HAP-1 (cell line): Measurements from ENCODE around the gene GGCX.

Experiments
- DNase-seq, 2 experiments: peaks; one replicate each; pipeline ENCODE4 v3.0.0-alpha.2; 2016 to 2020; ENCODE audit warnings: low spot score in 2 of 2
- H3K27me3 ChIP-seq: fragments of 250-450 bp; sonication (Bioruptor Pico); 2 replicates; pipeline ENCODE4 v1.5.1; 2020; ENCODE audit warnings: low read depth, mild to moderate bottlenecking, moderate library complexity
- H3K36me3 ChIP-seq: fragments of 250-450 bp; sonication (Bioruptor Pico); replicated peaks from 2 replicates; pipeline ENCODE4 v1.5.1; 2020; ENCODE audit warnings: mild to moderate bottlenecking
- H3K4me1 ChIP-seq: fragments of 250-450 bp; sonication (Bioruptor Pico); 2 replicates; pipeline ENCODE4 v1.5.1; 2020; ENCODE audit warnings: mild to moderate bottlenecking
- H3K4me3 ChIP-seq: fragments of 250-450 bp; sonication (Bioruptor Pico); 2 replicates; pipeline ENCODE4 v1.5.1; 2020; ENCODE audit warnings: mild to moderate bottlenecking, moderate library complexity
- H3K9me3 ChIP-seq: fragments of 250-450 bp; sonication (Bioruptor Pico); 2 replicates; pipeline ENCODE4 v1.5.1; 2020; ENCODE audit warnings: mild to moderate bottlenecking, moderate library complexity
- in situ Hi-C: fragments of 300-500 bp; cut with MboI; formaldehyde crosslinking; loops from 3 replicates; pipeline ENCODE4 v1.14.3; 2020; ENCODE audit warnings: low sequenced_read_pairs, inconsistent platforms, mixed read lengths

Gene GGCX

DNA sequence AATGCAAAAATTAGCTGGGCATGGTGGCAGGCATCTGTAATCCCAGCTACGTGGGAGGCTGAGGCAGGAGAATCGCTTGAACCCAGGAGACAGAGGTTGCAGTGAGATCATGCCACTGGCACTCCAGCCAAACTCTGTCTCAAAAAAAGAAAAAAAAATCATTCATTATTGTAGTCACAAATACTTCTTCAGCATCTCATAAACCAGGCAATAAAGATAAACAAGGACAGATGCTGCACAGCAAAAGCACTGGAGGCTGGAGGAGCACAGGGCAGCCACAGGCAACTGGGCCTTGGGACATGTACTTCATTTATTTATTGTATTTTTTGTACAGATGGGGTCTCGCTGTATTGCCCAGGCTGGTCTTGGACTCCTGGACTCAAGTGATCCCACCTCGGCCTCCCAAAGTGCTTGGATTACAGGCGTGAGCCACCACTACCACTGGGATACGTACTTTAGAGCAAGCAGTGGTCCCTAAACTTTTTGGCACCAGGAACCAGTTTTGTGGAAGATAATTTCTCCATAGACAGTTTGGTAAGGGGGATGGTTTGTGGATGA, 39.1 kb downstream of the GGCX start:
- no peak for DNase-seq
- H3K36me3 ChIP-seq = no peaks in the 10 kb centered on the region
- peaks cover 14% of the 10 kb centered on the region for H3K4me1 ChIP-seq
- in situ Hi-C loops = no loop called here
- H3K4me3 ChIP-seq = no peak overlapping the region
- H3K27me3 ChIP-seq = no peaks in the 10 kb centered on the region
- H3K9me3 ChIP-seq = no peaks in the 10 kb centered on the region

DNA sequence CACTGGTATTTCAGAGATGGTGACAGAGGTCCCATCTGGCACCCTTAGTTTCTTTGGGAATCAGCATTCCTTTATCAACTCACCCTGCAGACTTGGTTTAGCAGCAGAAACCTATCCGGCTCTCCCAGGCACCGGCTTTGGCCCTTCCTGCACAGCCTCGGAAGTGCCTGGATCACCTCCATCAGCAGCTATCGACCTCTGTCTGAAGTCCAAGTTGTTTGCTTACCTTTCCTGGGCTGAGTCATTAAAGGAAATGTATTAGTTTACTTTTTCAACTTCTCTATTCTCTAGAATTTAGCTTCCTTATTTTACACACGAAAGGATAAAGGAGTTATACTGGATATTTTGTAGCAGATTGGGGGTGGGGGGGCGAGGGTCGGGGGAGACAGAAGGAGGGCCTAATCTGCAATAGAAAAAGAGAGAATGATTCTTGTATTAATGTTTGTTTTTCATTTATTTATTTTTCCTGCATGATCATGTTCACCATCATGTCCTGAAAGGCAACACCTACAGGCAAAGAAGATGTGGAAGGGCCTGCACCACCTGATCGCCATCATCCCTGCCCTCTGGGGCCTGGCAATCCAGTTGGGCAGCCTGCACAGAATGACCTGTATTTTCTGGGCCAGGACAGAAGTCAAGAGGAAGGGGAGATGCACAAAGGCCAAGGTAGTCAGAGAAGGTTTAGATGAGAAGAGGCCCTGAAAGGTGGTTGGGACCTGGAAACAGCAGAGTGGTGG, 44.5 kb downstream of the GGCX start:
- in situ Hi-C loops = no loop called here
- H3K4me1 ChIP-seq = no peaks in the 10 kb centered on the region

DNA sequence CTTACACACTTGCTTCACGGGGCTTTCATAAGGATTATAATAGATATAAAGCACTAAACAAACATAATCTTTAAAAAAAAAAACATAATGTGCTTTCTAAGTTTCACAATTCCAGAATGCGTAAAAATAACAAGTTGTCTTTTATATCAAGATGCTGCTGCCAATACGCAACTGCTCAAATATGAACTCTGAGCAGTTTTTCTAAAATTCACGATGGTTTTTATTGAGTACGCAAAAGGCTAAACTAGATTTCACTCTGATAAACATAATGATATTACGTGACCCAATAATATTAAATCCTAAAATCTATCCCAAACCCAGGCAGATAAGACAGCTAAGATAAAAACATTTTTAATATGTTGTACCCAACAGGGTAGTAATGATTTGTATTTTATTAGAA, 47.0 kb downstream of the GGCX start:
- H3K4me1 ChIP-seq = no peaks in the 10 kb centered on the region
- H3K27me3 ChIP-seq = no peaks in the 10 kb centered on the region
- in situ Hi-C loops = no loop called here
- no peaks in the 10 kb centered on the region for H3K9me3 ChIP-seq
- H3K4me3 ChIP-seq = no peak overlapping the region
- DNase-seq = no peak
- H3K36me3 ChIP-seq = no peaks in the 10 kb centered on the region

More for the DNA sequence above, 44.5 kb downstream of the GGCX start:
- no peak for DNase-seq
- Histone ChIP-seq H3K9me3 (no peaks in the 10 kb centered on the region), H3K36me3 (no peaks in the 10 kb centered on the region), H3K27me3 (no peaks in the 10 kb centered on the region), H3K4me3 (no peak overlapping the region)

DNA sequence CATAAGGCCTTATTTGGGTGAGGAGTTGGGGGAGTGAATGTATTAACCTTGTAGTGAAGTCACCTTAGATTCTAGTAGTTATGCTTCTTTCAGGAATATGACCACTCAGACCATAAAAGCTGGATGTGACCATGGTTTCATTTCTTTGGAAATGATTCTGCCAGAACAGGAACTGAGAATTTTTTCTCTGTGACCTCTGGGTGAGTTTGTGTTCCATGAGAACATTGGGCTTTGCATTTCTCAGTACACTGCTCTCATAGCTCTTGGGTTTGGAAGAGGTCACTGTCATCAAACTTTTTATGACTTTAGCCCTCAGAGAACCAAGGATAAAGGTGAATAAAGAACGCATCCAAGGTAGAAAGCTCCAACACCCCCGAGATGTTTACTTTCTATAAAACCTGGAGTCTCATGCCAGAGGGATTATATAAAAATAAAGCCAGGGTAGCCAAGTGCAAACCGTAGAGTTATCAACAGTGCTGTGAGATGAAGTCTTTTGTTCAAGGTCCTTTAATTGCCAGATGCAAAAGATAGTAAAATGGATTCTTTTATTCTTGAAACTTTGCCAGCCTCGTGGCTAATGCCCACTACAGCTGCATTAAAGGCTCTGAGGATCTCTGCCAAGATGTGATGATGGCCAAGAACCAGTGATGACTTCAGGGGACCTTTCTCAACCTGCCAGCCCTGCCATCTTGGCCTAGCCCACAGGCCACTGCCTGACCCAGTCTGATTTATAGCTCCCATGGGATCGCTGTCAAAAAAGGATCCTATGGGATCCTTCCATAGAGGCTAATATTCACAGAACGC, 50.1 kb downstream of the GGCX start:
- no peaks in the 10 kb centered on the region for H3K36me3 ChIP-seq
- in situ Hi-C loops = no loop called here
- no peaks in the 10 kb centered on the region for H3K27me3 ChIP-seq
- H3K9me3 ChIP-seq = no peaks in the 10 kb centered on the region
- H3K4me3 ChIP-seq = no peak overlapping the region
- no peaks in the 10 kb centered on the region for H3K4me1 ChIP-seq
- no peak for DNase-seq

DNA sequence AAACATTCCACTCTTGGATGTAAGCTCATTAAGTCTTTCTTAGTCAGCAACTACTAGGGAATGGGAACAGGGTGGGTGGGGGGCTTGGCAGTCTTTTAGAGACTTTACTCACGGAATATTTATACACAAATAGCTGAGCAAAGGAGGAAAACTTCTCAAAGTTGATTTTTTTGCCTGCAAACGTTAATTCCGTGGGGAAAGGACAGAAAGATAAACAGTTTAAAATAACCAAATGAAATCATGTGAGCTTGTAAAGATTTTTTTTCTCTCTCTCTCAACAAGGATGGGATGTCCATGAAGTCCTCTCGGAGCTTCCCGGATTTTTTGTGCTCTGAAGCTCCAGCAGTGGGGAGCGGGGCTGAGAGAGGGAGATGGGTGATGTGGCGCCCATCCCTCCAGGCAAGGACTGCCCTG, 54.5 kb downstream of the GGCX start:
- Histone ChIP-seq H3K9me3 (no peaks in the 10 kb centered on the region), H3K4me1 (no peaks in the 10 kb centered on the region), H3K4me3 (no peak overlapping the region), H3K36me3 (no peaks in the 10 kb centered on the region), H3K27me3 (no peaks in the 10 kb centered on the region)
- DNase-seq = no peak
- in situ Hi-C loops = no loop called here

DNA sequence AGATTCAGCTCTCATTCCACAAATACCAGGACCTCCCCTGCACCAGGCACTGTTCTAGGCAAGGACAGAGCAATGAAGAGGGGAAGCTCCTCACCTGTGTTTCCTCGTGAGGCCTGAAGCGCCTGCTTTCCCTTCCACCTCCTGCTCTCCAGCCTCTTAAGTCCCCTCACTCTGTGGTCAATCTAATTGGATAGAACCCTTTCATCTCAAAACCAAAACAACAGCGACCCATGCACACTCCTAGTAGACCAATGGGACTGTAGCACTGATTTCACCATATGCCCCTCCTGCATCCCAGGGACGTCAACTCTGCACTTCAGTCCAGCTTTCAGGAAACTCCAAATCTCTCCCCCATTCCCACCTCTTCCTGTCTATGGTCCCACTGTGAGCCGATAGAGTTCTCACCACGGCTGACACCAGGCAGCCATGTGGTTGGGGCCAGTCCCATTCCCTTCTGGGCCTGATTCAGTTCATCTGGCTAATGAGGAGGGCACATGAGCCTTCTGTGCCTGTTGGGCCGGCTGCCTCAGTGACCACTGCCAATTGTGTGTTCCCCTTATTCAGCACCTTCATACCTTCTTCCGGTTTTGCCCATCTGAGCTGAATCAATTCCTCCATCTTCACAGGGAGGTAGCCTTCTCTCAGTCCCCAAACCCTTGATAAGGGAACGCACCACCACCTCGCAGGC, 55.6 kb downstream of the GGCX start:
- no peak overlapping the region for H3K4me3 ChIP-seq
- H3K27me3 ChIP-seq = no peaks in the 10 kb centered on the region
- in situ Hi-C loops = no loop called here
- no peaks in the 10 kb centered on the region for H3K36me3 ChIP-seq
- no peaks in the 10 kb centered on the region for H3K9me3 ChIP-seq
- H3K4me1 ChIP-seq = peaks cover 2% of the 10 kb centered on the region
- no peak for DNase-seq

DNA sequence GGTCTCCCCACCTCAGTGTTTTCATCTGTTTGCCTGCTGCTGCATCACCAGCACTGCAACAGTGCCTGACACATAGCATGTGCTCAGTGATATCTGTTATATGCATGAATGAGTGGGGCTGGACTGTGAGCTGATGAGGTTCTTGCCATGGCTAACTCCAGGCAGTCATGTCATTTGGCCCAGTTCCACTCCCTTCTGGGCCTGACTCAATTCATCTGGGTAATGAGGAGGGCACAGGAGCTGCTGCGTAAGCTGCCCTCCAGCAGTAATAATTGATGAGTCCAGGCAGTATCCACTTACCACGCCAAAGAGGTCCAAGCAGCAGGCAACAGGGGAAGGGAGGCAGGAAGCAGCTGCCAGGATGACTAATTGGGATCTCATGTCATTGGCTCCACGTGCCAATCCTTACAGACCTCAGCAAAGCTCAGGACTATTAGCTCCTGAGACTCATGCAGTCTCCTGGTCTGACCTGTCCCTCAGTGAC, 56.5 kb downstream of the GGCX start:
- DNase-seq = no peak
- no peak overlapping the region for H3K4me3 ChIP-seq
- H3K36me3 ChIP-seq = no peaks in the 10 kb centered on the region
- no peaks in the 10 kb centered on the region for H3K27me3 ChIP-seq
- H3K4me1 ChIP-seq = peaks cover 10% of the 10 kb centered on the region
- in situ Hi-C loops = no loop called here
- H3K9me3 ChIP-seq = no peaks in the 10 kb centered on the region

DNA sequence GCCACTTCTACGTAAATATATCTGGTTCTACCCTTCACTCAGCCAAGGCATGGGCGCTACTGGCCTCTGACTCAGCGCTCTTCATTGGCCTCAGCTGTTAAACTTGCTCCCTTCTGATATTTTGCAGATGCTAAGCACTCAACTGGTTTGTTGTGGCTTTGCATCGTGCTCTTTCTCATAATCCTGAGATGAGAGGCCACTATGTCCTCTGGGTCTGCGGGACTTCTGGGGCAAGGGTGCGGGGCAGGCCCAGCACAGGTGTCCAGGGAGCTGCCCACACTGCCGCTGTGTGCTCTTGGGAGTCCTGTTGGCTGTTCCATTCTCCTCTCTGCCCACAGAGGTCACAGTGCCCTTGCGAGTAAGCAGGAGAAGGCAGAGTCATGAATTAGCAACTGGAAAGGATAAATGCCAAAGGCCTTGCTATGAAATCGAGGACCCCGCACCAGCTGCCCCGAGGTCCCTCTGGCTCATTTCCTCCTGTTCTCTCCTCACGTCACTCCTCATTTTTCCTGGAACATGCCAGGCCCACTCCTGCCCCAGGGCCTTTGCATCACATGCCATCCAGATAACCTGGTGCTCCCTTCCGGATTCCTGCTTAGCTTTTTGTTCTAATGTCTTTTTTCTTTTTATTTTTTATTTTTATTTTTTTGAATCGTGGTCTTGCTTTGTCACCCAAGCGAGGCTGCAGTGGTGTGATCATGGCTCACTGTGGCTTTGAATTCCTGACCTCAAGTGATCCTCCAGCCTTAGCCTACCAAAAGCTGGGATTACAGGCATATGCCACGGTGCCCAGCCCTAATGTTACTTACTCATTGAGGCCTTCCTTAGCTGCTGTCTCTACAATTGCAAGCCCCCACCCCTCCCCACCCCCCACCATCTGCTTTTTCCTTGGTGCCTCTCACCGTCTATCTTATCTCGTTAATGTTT, 57.2 kb downstream of the GGCX start:
- Histone ChIP-seq H3K9me3 (no peaks in the 10 kb centered on the region), H3K36me3 (no peaks in the 10 kb centered on the region)
- in situ Hi-C loops = no loop called here

DNA sequence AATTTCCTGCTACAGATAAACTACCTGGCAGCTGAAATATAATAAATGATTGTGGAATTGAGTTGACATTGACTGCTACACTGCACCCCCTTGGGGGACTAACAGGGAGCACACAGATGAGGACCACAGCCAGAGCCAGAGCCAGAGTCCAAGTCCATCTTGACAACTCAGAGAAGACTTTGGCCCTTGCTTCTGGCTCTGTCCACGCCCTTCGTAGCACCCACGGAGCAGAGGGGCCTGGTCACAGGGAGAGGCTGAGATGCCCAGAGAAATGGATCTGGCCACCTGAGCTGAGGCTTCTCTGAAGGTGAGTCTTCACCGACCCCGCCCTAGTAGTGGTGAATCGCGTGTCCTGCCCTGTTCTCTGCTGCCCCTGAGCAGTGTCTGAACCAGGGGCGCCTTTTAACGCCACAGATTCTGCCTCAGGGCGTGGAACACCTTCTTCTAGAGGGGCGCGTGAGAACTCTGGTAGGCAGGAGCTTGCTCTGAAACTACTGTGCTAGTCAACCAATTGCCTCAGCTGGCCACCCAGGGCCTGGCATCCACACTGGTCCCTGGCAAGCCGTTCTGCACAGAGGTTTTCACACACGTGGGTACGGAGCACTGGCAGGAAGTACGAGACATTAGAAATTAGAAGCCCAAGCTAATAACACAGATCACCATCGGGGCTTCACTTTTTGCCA, 58.0 kb downstream of the GGCX start:
- H3K9me3 ChIP-seq = no peaks in the 10 kb centered on the region
- H3K4me1 ChIP-seq = peaks cover 11% of the 10 kb centered on the region
- in situ Hi-C loops = no loop called here
- no peak overlapping the region for H3K4me3 ChIP-seq
- no peak for DNase-seq
- H3K36me3 ChIP-seq = no peaks in the 10 kb centered on the region
- no peaks in the 10 kb centered on the region for H3K27me3 ChIP-seq

More for the DNA sequence above, 57.2 kb downstream of the GGCX start:
- Histone ChIP-seq H3K4me1 (peaks cover 11% of the 10 kb centered on the region), H3K4me3 (no peak overlapping the region), H3K27me3 (no peaks in the 10 kb centered on the region)
- DNase-seq = no peak

DNA sequence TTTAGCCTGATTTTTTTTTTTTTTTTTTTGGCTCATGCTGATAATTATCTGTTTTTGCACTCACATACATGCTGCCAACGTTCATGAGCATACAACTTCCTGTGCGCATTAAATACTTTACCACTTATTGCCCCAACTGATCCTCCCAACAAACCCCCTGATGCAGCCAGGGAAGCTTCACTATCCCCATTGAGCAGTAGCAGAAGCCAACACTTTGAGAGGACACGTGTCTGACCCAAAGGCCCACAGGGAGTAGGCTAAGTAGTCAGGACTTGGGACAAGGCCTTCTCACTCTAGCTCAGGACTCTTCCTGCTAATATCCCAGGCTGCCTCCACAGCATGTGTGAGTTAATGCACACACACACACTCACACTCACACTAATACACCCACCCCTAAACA, 58.6 kb downstream of the GGCX start:
- H3K9me3 ChIP-seq = no peaks in the 10 kb centered on the region
- DNase-seq = no peak
- H3K27me3 ChIP-seq = no peaks in the 10 kb centered on the region
- in situ Hi-C loops = no loop called here
- H3K4me1 ChIP-seq = peaks cover 11% of the 10 kb centered on the region
- H3K36me3 ChIP-seq = no peaks in the 10 kb centered on the region
- H3K4me3 ChIP-seq = no peak overlapping the region

DNA sequence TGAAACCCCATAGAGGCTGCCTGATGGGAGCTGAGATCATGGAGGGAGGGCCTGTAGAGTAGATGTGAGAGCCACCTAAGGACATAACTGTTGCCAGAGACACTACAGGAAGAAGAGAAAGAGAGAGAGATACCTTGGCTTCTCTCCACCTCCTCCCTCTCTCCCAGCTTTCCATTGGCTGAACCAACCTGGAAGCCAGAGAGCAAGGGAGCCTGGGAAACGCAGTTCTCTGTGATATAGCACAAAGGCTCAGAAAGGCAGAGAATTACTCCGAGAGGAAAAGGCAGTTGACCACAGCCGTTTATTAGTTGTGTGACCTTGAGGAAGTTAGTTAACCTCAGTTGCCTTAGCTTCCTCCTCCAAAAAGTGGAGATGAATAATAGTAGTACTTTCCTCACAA, 60.0 kb downstream of the GGCX start:
- Histone ChIP-seq H3K4me3 (no peak overlapping the region), H3K36me3 (no peaks in the 10 kb centered on the region), H3K9me3 (no peaks in the 10 kb centered on the region), H3K27me3 (no peaks in the 10 kb centered on the region), H3K4me1 (peaks cover 11% of the 10 kb centered on the region)
- peak in 1 of 2 experiments; percentile 20 for DNase-seq
- in situ Hi-C loops = no loop called here

DNA sequence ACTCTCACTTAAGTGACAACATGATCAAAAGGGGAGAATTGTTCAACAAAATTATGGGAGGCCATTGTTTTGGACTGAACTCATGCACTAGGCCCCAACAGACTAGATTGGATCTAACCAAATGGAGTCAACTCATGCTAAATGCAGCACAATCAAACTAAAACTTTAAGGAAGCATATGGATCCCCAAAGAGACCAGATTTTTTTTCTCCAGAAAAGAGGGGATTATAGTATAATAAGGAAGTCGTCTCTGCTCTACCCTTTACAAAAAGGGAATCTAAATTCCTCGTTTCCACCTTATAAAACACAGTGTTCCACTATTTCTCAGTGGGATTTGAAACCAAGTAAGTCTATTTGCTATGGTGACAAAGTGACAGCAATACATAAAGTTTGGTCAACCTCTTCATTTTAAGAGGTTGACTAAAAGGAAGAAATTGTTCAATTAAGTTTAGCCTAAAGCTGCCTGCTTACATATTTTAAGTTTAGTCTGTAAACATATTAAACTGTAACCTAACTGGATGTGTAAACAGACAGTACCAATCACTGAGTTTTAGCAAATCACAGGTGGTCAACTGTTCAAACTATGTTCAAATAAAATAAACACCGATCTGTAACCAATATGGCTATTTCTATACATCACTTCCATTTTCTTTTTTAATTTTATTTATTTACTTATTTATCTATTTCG, 63.2 kb downstream of the GGCX start:
- in situ Hi-C loops = no loop called here

More for the DNA sequence above, 63.2 kb downstream of the GGCX start:
- no peaks in the 10 kb centered on the region for H3K36me3 ChIP-seq
- peaks cover 11% of the 10 kb centered on the region for H3K4me1 ChIP-seq
- H3K4me3 ChIP-seq = no peak overlapping the region
- H3K9me3 ChIP-seq = no peaks in the 10 kb centered on the region
- DNase-seq = no peak
- H3K27me3 ChIP-seq = no peaks in the 10 kb centered on the region
